ENCODE measurements around the gene GRIK2. TPM values are rescaled to one million over a fixed set of nuclear protein-coding genes. Genes with fewer than 3 reads are reported as not detected.

Gene GRIK2
- total RNA-seq, 1 experiment from 2014 or later: 0.29 TPM

DNA sequence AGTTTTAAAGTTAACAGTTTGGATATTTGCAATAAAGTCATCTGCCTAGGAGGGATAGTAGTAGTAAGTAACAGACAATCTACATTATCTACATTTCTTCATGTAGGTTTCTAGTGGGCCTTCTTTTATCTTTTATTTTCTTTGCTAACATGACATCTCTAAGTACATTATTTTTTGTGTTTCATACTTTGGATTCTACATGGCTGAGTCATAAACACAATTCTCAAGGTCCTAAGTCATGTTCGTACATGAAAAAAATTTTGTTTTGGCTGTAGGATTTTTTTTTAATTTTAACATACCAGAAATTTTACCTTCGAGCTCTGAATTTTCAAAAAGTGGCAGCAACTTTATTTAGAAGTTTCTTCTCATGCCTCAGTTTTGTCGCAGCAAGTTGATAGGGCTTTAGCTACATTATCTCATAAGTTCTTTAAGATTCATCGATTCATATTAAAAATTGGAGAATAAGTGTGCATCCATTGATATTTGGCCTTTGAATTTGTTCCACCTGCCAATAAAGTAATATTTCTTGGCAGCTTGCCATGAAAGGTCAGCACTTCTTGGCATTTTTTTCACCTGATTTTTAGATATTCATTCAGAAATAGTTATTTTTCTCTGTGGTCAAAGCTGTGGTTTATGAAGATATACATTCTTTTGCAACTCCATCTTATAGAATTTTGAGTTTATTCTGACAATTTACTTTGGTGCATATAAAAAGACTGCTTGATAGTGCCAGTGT lies 146.2 kb downstream of the GRIK2 start:
- intact Hi-C loops (cut with micrococcal nuclease; ENCODE audit: unreplicated experiment): no loop called here
- Histone ChIP-seq H3K4me1 (peaks cover 5% of the 10 kb centered on the region; the same call in 1 of the 2 replicates), H3K9me3 (no peaks in the 10 kb centered on the region), H3K36me3 (ENCODE audit: control insufficient read depth, insufficient read depth, low read length) (no peaks in the 10 kb centered on the region), H3K27me3 (replicated peaks; ENCODE audit: control insufficient read depth, insufficient read depth, low read length) (no peaks in the 10 kb centered on the region), H3K4me3 (ENCODE audit: low read depth, low read length) (no peak overlapping the region)
- BruUV-seq (replicated peaks): no TSS peak
- Mint-ChIP-seq H3K27me3 (ENCODE audit: insufficient read depth, unreplicated experiment) (no peaks in the 10 kb centered on the region), H3K4me1 (ENCODE audit: low read depth, unreplicated experiment) (no peaks in the 10 kb centered on the region), H3K4me3 (ENCODE audit: unreplicated experiment) (no peak overlapping the region), H3K27ac (ENCODE audit: unreplicated experiment) (no peak overlapping the region), H3K9me3 (ENCODE audit: unreplicated experiment) (no peaks in the 10 kb centered on the region), H3K36me3 (ENCODE audit: insufficient read depth, unreplicated experiment) (no peaks in the 10 kb centered on the region)
- TF ChIP-seq, protein P1, sequence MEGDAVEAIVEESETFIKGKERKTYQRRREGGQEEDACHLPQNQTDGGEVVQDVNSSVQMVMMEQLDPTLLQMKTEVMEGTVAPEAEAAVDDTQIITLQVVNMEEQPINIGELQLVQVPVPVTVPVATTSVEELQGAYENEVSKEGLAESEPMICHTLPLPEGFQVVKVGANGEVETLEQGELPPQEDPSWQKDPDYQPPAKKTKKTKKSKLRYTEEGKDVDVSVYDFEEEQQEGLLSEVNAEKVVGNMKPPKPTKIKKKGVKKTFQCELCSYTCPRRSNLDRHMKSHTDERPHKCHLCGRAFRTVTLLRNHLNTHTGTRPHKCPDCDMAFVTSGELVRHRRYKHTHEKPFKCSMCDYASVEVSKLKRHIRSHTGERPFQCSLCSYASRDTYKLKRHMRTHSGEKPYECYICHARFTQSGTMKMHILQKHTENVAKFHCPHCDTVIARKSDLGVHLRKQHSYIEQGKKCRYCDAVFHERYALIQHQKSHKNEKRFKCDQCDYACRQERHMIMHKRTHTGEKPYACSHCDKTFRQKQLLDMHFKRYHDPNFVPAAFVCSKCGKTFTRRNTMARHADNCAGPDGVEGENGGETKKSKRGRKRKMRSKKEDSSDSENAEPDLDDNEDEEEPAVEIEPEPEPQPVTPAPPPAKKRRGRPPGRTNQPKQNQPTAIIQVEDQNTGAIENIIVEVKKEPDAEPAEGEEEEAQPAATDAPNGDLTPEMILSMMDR (IDR thresholded peaks at IDR 0.05; ENCODE audit: insufficient read depth in 1 of 2, low read depth in 1 of 2, low read length in 1 of 2, severe bottlenecking in 1 of 2, unreplicated experiment in 1 of 2): no peak
- no peak for DNase-seq
- CTCF ChIA-PET: no interaction called here
- POLR2A ChIA-PET: no interaction called here

DNA sequence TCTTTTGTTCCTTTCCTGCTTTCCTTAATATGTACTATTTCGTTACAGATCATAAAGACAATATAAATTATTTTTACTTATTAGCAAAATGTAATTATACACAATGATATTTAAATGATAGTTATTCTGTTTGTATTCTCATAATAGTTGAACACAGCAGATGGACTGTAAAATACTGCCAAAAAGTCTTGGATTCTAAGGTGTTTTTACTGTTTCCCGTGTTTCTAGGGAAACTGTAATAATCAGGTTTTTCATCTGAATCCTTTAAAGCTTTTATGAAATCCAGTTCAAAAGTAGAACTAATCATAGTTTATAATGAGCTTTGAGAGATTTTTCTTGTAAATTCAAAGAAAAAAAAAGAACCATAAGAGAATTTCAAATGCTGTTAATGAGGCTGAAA lies 148.4 kb downstream of the GRIK2 start:
- no peaks in the 10 kb centered on the region for H3K36me3 Mint-ChIP-seq (ENCODE audit: insufficient read depth, unreplicated experiment)
- POLR2A ChIA-PET: no interaction called here
- peaks cover 5% of the 10 kb centered on the region; the same call in 1 of the 2 replicates for H3K4me1 ChIP-seq

DNA sequence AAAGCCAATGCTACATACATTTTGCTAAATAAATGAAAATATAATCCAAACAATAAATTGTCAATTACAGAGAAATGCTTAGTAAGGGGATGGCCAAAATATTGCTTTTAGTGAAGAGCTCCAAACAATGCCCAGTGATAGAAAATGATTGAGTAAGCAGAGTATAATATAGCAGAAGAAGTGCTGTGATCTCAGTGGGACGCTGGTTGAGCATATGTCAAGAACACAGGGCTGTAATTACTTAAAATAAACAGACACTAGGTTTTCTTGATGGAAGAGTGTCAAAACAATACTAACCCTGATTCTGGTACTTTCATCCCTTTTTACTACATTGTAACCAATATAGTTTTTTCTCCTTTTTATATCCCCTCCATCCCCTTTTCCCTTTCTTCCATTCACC lies 150.3 kb downstream of the GRIK2 start:
- Mint-ChIP-seq H3K27me3 (ENCODE audit: insufficient read depth, unreplicated experiment) (no peaks in the 10 kb centered on the region), H3K27ac (ENCODE audit: unreplicated experiment) (no peak overlapping the region), H3K4me1 (ENCODE audit: low read depth, unreplicated experiment) (peaks cover 6% of the 10 kb centered on the region), H3K4me3 (ENCODE audit: unreplicated experiment) (no peak overlapping the region), H3K36me3 (ENCODE audit: insufficient read depth, unreplicated experiment) (no peaks in the 10 kb centered on the region), H3K9me3 (ENCODE audit: unreplicated experiment) (no peaks in the 10 kb centered on the region)
- intact Hi-C loops (cut with micrococcal nuclease; ENCODE audit: unreplicated experiment): no loop called here
- peaks cover 5% of the 10 kb centered on the region; the same call in 1 of the 2 replicates for H3K4me1 ChIP-seq
- no peak overlapping the region for H3K4me3 ChIP-seq (ENCODE audit: low read depth, low read length)
- no TSS peak for BruUV-seq (replicated peaks)
- no peaks in the 10 kb centered on the region for H3K9me3 ChIP-seq
- CTCF ChIA-PET: no interaction called here
- H3K27me3 ChIP-seq (replicated peaks; ENCODE audit: control insufficient read depth, insufficient read depth, low read length): no peaks in the 10 kb centered on the region
- H3K36me3 ChIP-seq (ENCODE audit: control insufficient read depth, insufficient read depth, low read length): no peaks in the 10 kb centered on the region
- POLR2A ChIA-PET: no interaction called here
- no peak for DNase-seq
- TF ChIP-seq, protein P1 (IDR thresholded peaks at IDR 0.05; ENCODE audit: insufficient read depth in 1 of 2, low read depth in 1 of 2, low read length in 1 of 2, severe bottlenecking in 1 of 2, unreplicated experiment in 1 of 2): no peak

More for the DNA sequence above, 148.4 kb downstream of the GRIK2 start:
- H3K36me3 ChIP-seq (ENCODE audit: control insufficient read depth, insufficient read depth, low read length): no peaks in the 10 kb centered on the region
- H3K9me3 Mint-ChIP-seq (ENCODE audit: unreplicated experiment): no peaks in the 10 kb centered on the region
- CTCF ChIA-PET: no interaction called here
- no peaks in the 10 kb centered on the region for H3K27me3 ChIP-seq (replicated peaks; ENCODE audit: control insufficient read depth, insufficient read depth, low read length)
- no peaks in the 10 kb centered on the region for H3K9me3 ChIP-seq
- H3K27ac Mint-ChIP-seq (ENCODE audit: unreplicated experiment): no peak overlapping the region
- no peak overlapping the region for H3K4me3 ChIP-seq (ENCODE audit: low read depth, low read length)
- peaks cover 6% of the 10 kb centered on the region for H3K4me1 Mint-ChIP-seq (ENCODE audit: low read depth, unreplicated experiment)
- intact Hi-C loops (cut with micrococcal nuclease; ENCODE audit: unreplicated experiment): no loop called here
- DNase-seq: no peak
- H3K27me3 Mint-ChIP-seq (ENCODE audit: insufficient read depth, unreplicated experiment): no peaks in the 10 kb centered on the region
- no TSS peak for BruUV-seq (replicated peaks)
- no peak overlapping the region for H3K4me3 Mint-ChIP-seq (ENCODE audit: unreplicated experiment)
- TF ChIP-seq, protein P1 (IDR thresholded peaks at IDR 0.05; ENCODE audit: insufficient read depth in 1 of 2, low read depth in 1 of 2, low read length in 1 of 2, severe bottlenecking in 1 of 2, unreplicated experiment in 1 of 2): no peak
